Non-pigmented ciliary epithelial cell (primary cell): ENCODE measurements around the gene NPTX1.

Source experiments
- DNase-seq: peaks from one replicate; pipeline ENCODE4 v3.0.0-alpha.2; 2010; ENCODE audit warnings: low read depth

NPTX1 gene

GRCh38 chr17:80478487-80479245, 2.3 kb upstream of the NPTX1 start:
- no peak for DNase-seq

DNA sequence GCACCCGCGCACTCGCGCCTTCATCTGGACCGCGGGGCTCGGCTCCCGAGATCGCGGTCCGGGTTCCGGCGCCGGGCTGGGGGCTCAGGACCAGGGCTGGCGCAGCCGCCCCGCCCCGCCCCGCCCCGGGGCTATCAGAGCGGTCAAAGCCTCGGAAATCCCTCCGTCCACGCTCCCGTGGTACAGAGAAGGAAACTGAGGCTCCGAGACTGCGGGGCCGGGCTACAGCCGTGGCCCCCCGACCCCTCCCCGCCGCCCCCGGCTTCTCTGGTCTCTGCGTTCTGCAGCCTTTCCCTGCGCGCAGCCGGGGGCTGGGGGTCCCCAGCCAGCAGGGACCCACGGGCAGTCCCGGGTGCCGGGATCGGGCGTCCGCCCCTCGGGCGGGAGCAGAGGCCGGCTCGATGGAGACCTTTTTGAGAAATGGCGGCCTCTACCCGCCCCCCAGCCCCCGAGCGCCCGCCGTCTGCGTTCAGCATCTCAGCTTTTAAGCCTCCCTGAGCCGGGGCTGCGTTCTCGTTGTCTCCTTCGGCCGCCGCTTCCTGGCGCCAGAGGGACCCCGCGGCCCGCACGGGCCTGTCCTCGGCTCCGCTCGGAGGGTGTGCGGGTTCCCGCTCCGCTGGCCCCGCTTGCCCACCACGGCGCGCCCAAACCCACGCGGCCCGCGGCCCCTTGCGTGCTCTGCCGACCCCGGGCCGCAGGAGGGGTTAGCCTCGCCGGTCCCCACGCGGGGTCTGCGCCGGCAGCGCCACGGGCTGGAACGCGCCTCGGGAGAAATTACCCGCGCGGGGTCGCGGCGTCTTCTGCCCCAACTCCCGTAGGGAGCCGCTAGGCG, 1.5 kb upstream of the NPTX1 start:
- no peak for DNase-seq

- no peak for DNase-seq
Measured at GRCh38 chr17:80476877-80477646, 655 bp upstream of the NPTX1 start.

DNA sequence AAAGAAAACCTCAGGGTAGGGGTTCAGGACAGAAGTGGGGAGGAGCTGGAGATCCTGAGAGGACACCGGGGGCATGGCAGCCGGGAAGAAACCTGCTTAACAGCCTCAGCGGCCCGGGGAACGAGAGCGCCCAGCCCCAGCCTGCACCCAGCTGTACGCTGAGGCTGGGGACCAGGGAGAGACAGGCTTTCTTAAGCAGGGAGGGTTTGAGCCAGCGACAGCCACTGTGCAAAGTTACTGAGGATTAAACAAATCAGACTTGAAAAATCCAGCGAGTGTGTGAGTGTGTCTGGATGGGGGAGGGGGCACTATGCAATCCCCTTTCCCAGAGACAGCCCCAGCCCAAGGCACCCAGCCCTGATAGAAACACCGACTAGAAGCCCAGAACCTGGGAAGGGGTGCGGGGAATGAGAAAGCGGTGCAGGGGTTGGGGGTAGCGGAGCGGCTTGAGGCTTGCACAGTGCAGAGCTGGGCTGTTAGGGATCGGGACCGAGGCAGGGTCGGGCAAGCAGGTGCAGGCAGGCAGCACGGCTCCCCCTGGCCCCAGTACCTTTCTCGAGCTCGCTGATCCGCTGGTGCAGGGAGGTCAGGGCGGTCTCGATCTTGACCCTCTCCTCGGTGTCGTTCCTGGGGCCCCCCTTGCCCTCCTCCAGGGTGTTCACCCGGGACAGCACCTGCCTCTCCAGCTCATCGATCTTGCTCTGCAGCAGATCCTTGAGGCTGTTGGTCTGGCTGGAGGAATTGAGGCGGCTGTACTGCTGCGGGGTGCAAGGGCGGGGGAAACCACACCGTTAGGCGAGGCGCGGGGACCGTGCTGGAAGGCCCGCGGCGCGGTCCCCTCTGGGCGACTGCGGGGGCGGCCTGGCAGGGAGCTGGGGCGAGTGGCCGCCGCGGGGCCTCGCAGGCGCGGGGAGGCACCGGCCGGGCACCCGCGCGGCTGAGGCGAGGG, 1.2 kb downstream of the NPTX1 start:
- DNase-seq, result no peak

- DNase-seq, result no peak
Measured at GRCh38 chr17:80474231-80474960, 2.0 kb downstream of the NPTX1 start.

DNA sequence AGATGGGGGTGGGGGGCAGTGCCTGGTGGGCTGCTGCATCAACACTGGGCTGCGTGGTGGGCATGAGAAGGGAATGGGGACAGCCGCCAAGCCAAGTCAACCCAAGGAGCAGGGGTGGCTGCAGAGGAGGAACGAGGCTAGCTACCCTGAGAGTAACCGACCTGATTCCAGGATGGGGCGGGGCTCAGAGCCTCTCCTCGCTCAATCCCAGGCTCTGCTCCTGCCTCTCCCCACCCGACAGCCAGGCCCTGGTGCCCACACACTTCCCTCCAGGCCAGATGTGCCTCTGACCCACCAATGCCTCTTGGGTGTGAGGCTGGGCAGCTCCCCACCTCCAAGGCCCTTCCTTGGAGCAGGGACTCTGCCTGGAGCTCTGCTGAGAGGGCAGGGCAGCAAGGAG, 2.7 kb downstream of the NPTX1 start:
- no peak for DNase-seq

GRCh38 chr17:80472996-80473395, 3.4 kb downstream of the NPTX1 start:
- DNase-seq, result no peak

DNA sequence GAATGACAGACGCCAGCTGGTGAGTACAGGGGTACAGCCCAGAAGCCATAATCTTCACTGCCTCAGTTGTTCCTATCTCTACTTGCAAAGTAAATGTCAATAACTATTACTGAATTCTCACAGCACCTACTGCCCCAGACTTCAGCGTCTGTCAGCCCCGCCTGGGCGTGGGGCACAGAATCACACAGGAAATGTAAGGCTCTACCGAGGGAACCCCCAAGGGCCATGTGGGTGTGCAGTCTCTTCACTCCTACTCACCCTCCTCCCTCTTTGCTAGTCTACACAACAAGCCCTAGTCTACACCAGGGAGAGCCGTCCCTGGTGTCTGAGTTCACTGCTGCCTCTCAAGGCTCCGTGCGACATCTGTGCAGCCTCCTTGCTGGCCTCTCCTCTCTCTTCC, 4.5 kb downstream of the NPTX1 start:
- no peak for DNase-seq

DNA sequence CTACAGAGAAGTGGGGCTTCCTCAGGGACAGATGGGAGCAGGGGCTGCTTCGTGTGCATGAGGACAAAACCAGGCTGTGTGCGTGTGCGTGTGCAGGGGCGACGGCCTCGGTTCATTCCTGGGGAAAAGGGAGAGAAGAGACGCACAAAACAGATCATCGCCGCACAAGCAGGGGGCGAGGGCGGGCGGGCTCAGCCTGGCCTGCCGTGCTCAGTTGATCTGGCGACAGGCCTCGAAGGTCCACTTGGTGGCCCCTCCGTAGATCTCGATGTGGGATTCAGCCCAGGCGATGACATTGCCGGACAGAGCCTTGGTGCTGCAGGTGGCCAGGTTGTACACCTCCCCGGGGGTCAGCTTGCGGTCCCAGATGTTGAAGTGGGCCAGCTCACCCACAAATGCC, 5.8 kb downstream of the NPTX1 start:
- no peak for DNase-seq

- no peak for DNase-seq
Measured at GRCh38 chr17:80469667-80470066, 6.7 kb downstream of the NPTX1 start.

- no peak for DNase-seq
Measured at GRCh38 chr17:80468781-80469493, 7.5 kb downstream of the NPTX1 start.

DNA sequence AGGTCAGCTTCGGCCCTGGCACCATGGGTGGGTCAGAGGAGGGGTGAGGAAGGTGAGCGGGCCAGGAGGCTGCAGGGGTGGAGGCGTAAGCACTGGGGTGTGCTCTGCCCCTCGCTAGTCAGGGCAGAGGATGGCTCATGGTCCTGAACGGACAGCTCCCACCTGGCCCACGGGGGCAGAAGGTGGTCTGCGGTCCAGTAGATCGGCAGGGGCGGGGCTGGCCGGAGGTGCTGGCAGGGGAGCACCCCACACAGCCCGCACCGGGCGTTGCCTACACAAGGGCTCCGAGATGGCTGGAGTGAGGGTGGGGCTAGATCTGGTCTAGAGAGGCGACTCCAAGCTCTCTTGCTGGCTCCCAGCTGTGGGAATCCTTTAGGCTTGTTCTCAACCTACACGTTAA, 8.2 kb downstream of the NPTX1 start:
- no peak for DNase-seq

- DNase-seq, result no peak
Measured at GRCh38 chr17:80466188-80466705, 10.2 kb downstream of the NPTX1 start.

DNA sequence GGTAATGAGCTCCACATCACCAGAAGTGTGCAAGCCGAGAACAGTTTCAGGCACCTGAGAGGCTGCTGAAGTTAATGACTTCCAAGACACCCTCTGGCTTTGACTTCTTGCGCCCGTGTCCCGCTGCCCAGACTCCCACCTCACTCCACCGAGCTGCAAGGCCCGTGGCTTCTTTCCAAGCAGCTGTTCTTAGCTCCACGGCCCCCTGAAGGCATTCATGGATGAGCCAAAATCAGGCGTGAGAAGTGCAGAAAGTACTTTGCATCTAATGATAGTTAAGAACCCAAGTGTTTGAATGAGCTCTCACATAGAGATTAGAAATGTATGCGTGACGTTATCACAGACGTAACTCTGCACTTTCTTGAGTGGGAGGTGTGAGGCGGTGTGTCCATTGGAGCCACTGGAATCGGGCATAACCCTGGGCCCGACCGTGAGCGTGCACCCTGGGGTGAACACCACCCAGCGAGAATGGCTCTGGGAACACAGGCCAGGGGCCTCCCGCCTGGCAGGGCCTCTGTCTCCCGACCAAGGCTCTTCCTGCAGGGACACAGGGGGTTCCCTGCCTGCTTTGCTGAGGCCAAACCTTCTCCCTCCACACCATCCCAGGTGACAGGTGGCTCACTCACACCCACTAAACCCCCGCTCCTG, 11.0 kb downstream of the NPTX1 start:
- DNase-seq, result no peak

DNA sequence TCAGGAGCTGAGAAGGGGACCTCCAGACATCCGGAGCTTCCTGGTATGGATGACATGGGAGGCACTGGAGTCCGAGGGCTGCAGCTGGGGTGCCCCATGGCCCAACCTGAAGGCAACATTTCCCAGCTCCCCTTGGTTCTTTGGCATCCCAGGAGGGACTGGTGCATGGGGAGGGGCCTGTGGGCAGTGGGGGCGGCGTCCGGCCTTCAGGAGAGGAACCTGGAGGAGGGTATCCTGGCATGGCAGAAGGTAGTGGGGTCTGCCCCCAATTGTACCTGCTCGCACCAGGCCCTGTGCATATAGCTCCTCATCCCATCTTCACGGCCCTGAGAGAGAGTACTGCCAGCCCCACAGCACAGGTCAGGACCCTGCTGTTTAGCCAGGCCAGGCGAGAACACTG, 11.9 kb downstream of the NPTX1 start:
- no peak for DNase-seq

GRCh38 chr17:80463784-80464400, 12.5 kb downstream of the NPTX1 start:
- no peak for DNase-seq

GRCh38 chr17:80461528-80462160, 14.8 kb downstream of the NPTX1 start:
- no peak for DNase-seq

DNA sequence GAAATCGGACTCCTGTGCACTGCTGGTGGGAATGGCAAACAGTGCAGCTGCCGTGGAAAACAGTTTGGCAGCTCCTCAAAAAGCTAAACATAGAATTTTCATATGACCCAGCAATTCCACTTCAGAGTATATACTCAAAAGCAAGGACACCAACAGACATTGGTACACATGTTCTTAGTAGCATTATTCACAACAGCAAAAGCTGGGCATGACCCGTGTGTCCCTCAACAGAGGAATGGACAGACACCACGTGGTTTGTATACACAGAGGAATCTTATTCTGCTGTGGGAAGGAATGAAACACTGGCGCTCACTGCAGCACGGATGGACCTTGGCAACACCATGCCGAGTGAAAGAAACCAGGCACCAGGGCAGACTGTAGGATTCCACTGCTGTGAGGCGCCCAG, 16.0 kb downstream of the NPTX1 start:
- no peak for DNase-seq

GRCh38 chr17:80459234-80459633, 17.2 kb downstream of the NPTX1 start:
- no peak for DNase-seq
